Stimulated activated CD4-positive, alpha-beta T cell treated with anti-CD3 and anti-CD28 coated beads, Interleukin-12 subunit alpha, Interleukin-12 subunit beta, amount 100 ng/mL, for 48 hours (primary cell): ENCODE measurements around the gene DNAJC24.

Experiments
- DNase-seq, 3 donors: peaks; one replicate each; pipeline ENCODE4 v3.0.0-alpha.2; 2020; ENCODE audit warnings: low read depth in 2 of 3, low spot score in 1 of 3

Gene DNAJC24

DNA sequence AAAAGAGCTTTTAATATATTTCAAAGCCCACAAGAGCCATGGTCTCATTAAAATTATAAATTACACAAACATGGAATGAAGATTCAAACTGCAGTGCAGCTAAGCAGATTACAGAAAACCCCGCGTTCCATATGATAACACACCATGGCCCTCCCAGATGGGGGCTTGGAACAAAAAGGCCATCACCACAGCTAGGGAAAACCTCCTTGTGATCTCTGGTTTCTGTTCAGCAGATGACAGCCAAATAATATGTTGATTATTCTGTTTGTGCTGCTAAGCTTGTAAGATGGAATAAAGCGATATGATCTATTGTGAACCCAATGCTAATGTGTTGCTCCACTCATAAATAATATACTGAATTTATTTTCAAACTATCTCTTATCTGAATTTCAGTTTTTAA lies 111.3 kb downstream of the DNAJC24 start:
- no peak for DNase-seq
